ENCODE results near the gene ARPC5L.
A peak's percentile ranks its signal among the peaks of the same experiment; 100 is the strongest.
"Not testable (repeated sequence)": the region's sequence is repeated elsewhere in the genome, so short reads cannot be mapped to it uniquely, and the experiment has no call there.

ARPC5L gene

DNA sequence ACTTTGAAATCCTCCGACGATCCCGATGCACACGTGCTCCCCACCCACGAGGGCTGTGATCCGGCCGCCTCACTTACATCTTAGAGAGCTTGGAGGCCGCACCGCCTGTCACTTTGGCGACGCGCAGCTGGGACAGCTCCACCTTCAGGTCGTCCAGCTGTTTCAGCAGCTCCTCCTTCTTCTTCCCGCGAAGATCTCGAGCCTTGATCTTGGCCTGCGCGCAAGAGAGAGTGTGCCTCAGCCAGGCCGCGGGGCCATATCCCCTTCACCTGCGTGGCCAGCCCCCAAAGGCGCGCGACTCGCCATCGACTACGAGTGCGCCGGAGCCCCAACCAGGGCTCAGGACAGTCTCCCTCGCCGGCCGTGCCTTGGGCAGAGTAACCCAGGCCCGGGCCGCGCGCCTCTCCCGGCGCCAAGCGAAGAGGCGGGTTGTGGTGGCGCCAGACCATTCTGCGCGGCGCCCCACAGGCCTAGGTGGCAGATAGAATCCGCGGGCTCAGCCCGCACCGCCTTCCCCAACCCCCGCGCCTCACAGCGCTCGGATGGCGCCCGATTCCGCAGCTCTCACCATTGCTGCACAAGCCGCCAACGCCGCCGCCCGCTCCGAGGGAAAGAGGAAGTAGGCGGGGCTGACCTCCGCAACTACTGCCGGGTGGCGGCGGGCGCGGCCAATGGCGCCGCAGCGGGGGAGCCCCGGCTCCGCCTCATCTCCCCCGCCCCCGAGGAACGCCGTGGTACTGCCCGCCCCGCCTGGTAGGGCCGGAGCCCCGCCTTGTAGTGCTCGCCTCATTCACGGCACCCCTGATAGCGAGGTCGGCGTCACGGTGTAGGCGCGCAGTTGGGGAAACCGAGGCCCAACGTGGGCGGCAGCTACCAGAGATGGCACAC is at the start of gene ARPC5L, which contains the start of gene RPL35:
Gene ARPC5L (plus strand): TSS at position 789 of the 888 bp plus-strand sequence. CDS start 7,161 bp downstream, outside the sequence.
Gene RPL35 (minus strand): TSS at position 616 of the 888 bp plus-strand sequence. CDS start 45 bp downstream, at position 571.
- DNase-seq (ENCODE audit: low read depth, low spot score): peak; percentile 98

DNA sequence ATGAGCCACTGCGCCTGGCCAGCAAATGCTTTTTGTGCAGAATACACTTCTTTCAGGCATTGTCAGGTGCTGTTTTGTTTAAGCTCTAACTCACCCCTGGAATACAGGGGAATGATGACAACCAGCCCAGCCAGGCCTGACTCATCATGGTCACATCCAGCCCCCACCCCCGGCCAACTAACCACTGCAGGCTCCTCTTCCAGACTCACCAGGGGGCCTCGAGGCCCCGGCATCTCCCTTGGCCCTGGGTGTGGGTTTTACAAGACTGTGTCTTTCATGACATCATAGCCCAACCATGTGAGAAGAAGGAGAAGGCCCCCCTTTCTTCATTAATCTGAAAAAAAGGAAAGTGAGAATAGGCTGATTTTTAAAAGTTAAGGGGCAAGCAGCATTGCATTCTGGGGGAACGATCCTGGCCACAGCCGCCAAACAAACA is 49.5 kb upstream of the ARPC5L start:
- peak; percentile 99 for DNase-seq (ENCODE audit: low read depth, low spot score)

DNA sequence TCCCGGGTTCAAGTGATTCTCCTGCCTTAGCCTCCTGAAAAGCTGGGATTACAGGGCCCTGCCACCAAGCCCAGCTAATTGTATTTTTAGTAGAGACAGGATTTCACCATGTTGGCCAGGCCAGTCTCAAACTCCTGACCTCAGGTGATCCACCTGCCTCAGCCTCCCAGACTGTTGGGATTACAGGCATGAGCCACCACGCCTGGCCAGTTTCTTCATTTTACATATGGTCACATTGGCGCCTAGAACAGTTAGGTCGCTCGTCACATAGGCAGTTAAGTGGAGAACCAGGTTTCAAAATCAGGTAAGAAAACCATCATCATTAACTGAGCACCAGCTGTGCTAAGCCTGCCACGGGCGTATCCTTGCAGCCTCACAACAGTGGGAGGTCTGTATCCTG is 48.9 kb upstream of the ARPC5L start:
- no peak for DNase-seq (ENCODE audit: low read depth, low spot score)

DNA sequence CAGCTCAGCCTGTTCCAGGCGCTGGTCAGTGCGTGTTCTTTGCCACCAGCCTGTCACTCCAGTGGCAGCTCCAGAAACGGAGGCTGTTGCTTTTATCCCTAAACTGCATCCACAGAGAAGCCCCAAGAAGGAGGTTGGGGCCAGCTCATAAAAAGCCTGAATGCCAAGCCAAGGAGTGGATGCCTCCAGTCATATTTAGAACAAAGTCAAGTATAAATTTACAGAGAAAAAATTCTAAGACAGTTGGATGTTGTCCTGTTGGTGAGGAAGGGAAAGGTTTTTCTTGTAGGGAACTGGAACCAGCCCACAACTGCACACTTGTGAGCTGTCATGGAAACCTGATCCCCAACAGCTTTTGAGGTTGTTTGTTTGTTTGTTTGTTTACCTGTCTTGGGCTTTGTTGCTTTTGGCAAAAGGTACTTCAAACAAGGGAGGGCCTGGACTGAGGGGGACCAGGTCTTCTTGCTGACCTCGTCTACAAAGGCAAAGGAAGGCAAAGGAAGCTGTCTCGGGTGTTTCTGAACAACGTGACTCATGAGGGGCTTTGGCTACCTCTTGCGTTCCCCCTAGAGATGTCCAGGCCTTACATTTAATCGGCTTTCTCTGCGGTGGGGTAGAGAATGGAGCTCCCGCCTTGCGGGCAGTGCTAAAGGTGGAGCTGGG is 48.3 kb upstream of the ARPC5L start:
- peak; percentile 46 for DNase-seq (ENCODE audit: low read depth, low spot score)

DNA sequence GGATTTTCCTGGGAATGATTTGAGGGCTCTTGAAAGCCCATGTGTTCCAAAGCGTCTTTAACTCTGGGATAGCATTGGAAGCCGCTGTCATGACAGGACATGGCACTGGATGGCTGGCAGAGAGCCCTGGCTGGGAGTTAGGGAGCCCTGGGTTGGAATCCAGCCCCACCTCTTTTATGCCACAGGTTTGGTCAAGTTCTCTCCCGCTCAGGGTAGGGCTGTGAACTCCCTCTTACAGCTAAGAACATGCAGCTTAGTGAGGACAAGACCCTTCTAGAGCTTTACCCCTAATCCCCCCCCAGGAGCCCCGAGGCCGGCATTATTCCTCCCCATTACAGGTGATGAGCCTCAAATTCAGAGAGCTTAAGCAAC is 47.8 kb upstream of the ARPC5L start:
- no peak for DNase-seq (ENCODE audit: low read depth, low spot score)

DNA sequence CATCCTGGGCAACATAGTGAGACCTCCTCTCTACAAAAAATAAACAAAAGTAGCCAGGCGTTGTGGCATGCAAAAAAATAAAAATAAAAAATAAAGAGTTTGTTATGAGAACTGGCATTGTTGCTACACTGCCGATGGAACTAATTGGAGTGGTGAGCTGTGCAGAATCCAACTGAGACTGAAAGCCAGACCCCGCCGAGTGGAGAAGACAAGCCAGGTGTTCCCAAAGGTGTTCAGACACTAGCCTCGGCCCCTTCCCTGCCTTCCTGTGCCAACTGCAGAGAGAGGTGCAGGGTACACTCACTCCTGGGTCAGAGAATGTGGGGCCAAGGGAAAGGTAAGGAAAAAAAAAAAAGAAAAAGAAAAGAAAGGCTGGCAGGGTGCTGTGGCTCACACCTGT is 46.3 kb upstream of the ARPC5L start:
- no peak for DNase-seq (ENCODE audit: low read depth, low spot score)

DNA sequence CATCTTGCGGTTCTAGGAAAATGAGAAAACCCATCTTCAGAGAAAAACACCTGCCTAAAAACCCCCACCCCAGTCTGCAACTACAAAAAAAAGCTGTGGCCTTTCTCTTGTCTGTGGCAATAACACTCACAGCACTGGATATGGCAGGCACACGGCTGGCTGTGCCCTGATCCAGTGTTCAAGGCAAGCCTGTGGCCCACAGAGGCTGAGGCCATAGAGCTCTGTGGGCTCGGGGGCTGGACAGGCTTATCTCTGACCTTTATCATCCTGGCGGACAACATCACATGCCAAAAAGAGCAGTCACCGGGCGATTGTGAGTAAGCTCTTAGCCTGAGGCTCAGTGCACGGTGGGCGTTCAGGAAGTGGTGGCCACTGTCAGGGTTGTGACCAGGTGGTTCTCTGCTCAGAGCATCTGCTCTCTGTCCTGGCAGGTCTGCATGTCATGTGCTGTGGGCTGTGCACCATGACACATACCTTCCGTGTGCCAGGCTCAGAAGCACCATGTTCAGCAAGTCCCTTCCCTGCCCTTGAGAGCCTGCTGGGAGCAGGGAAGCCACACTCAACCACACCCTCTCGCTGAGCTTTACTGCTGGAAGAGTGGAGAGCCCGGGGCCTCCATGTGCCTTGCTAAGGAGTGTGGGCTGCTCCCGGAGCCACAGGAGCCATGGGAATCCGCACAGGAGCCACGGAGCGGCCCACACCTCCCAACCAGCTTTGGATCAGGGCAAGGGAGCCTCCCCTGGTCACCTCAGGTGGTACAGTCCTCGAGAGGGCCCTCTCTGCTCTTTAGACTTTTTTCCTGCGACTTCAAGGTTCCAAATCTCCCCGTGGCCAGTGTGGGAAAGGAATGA is 43.3 kb upstream of the ARPC5L start:
- peak; percentile 54 for DNase-seq (ENCODE audit: low read depth, low spot score)

DNA sequence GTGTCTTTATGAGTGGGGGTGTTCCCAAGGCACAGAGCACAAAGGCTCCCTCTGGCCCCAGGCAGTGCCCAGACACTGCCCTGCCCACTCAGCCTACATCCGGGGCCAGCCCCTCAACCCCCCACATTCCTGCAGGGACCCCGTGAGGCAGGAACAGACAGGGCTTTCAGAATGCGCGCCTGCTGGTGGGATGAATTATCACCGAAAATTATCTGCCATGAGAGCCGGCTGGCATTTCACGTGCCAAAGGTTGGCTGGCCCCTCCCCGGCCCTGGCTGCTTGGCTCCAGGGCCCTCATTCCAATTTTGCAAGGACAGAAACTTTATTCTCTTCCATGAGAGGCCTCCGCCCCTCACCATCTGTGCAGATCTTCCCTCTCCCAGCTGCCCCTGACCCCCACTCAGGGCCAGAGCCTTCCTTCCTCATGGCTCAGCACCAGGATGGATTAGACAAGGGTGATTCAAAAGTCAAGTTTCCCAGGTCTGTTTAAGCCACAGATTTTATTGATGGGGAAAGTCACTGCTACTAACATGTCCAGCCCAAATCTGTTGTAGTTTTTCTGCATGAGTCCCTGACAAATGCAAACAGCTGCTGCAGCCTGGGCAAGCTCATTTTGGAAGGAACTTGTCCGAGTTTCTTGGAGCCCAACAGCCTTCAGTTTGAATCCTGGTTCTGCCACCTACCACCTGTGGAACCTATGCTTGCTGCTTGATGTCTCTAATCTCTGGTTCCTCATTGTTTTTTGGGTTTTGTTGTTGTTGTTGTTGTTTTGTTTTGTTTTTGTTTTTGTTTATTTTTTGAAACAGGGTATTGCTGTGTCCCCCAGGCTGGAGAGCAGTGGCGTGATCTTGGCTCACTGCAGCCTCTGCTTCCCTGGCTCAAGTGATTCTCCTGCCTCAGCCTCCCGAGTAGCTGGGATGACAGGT is 41.0 kb upstream of the ARPC5L start:
- no peak for DNase-seq (ENCODE audit: low read depth, low spot score)

DNA sequence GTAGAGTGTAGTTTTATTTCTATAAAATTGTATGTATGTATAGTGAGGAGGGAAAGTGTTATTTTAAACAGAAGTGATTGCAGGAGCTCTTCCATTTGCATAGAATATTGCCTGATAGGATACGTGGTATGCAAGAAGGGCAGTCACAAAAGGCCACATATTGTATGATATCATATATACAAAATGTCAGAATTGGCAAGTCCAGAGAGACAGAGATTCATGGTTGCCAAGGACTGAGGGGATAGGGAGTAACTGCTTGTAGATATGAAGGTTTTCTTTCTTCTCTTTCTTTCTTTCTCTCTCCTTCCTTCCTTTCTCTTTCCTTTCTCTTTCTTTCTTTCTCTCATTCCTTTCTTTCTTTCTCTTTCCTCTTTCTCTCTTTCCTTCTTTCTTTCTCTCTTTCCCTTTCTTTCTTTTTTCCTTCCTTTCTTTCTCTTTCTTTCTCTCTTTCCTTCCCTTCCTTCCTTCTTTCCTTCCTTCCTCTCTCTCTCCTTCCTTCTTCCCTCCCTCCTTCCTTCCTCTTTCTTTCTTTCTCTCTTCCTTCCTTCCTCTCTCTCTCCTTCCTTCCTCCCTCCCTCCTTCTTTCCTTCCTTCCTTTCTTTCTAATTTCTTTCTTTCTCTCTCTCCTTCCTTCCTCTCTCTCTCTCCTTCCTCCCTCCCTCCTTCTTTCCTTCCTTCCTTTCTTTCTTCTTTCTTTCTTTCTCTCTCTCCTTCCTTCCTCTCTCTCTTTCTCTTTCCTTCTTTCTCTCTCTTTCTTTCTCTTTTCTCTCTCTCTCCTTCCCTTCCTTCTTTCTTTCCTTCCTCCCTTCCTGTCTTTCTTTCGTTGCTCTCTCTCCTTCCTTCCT is 33.2 kb upstream of the ARPC5L start:
- no peak for DNase-seq (ENCODE audit: low read depth, low spot score)

DNA sequence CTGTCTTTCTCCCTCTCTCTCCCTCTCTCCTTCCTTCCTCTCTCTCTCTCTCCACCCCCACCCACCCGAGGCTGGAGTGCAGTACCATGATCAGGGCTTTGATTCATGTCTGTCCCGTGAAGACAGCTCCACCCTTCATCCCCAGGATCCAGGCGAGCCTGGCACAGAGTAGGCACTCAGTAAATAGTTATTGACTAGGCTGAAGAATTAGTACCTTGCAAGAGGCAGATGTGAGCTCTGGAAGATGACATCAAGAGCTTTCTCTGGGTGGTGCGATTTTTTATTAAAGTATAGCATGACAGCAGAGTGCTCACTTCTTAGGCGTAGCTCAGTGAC is 32.6 kb upstream of the ARPC5L start:
- no peak for DNase-seq (ENCODE audit: low read depth, low spot score)

DNA sequence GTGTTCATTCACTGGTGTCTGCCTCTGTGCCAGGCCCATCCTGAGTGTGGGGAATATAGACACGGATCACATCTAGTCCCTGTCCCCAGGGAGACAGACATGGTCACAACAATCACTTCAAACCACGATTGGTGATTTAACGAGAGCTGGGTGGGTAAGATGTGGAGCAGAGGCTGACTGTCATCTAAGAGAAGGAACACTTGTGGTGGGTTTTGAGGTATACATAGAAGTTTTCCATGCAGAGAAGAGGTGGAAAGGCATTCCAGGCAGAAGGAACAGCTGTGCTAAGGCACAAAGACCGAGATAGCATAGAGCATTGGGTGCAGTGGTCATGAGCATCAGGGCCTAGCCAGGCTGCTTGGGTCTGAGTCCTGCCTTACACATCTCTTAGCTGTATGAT is 31.3 kb upstream of the ARPC5L start:
- no peak for DNase-seq (ENCODE audit: low read depth, low spot score)

DNA sequence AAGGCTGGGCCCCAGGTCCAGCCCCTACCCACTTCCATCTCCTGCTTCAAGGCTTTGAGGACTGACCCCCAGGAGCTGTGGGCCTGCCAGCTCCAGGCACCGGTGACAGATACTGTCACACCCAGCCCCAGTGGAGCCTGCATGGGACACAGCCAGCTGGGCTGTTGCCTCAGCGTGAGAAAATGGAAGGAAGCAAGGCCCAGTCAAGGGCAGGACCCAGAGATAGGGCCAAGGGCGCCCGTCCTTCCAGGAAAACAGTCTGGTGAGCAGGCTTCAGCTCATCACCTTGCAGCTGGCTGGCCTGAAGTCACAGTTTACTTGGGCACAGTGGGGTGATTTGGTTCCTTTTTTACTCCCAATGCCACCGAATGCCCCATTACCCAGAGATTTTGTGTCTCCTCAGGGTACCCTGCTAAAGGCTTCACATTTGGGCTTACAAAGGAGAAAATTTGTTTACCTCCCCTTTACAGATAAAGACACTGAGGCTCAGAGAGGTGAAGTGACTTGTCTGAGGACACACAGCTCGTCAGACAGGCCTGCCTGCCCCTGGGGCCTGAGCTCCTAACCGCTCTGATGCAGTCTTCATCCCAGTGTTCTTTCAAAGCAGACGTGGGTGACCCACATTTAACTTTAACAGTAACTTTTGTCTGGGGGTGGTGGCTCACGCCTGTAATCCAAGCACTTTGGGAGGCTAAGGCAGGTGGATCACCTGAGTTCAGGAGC is 30.1 kb upstream of the ARPC5L start:
- no peak for DNase-seq (ENCODE audit: low read depth, low spot score)

DNA sequence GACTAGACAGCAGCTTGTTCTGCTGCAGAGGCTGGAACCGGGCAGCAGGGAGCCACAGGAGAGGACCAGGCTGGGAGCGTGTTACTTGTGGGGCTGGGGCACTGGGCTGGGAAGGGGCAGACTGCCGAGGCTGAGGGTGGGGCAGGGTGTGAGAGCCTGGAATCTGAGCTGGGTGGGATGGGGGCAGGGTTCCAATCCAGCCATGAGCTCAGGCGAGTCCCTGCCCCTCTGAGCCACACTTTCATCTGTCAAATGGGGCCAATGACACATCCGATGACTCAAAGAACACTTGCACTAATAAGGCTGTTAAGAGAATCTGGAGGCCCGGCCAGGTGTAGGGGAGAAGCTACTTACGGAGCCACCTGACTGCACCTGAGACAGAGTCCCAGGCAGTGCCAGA is 27.3 kb upstream of the ARPC5L start:
- peak; percentile 78 for DNase-seq (ENCODE audit: low read depth, low spot score)

DNA sequence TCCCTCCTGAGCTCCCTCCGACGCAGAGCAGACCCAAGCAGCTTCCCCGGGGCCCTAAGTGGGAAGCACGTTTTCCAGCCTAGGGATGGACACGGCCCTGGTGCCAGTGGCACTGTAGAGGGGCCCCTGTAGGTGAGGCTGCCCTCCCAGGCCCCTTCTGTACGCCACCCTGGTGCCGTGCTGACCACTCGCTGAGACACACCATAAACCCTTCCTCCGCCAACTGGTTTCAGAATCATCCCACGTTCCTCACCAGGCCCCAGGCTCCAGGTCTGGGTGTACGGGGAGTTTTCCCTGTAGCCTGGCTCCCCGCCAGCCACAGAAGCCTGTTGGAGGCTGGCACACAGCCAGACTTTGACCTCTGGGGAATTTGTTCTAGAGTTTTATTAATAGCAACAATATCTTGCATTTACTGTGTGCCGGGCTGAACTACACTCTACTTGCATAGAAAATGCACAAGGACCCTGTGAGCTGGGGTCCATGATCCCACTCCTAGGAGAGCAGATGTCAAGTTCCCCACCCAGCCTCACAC is 26.8 kb upstream of the ARPC5L start:
- DNase-seq (ENCODE audit: low read depth, low spot score): peak; percentile 95

DNA sequence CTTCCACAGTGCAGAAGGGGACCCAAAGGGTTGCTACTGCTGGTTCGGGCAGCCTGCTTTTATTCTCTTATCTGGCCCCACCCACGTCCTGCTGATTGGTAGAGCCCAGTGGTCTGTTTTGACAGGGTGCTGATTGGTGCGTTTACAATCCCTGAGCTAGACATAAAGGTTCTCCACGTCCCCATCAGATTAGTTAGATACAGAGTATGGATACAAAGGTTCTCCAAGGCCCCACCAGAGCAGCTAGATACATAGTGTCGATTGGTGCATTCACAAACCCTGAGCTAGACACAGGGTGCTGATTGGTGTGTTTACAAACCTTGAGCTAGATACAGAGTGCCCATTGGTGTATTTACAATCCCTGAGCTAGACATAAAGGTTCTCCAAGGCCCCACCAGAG is 23.8 kb upstream of the ARPC5L start:
- DNase-seq (ENCODE audit: low read depth, low spot score): not testable (repeated sequence)

DNA sequence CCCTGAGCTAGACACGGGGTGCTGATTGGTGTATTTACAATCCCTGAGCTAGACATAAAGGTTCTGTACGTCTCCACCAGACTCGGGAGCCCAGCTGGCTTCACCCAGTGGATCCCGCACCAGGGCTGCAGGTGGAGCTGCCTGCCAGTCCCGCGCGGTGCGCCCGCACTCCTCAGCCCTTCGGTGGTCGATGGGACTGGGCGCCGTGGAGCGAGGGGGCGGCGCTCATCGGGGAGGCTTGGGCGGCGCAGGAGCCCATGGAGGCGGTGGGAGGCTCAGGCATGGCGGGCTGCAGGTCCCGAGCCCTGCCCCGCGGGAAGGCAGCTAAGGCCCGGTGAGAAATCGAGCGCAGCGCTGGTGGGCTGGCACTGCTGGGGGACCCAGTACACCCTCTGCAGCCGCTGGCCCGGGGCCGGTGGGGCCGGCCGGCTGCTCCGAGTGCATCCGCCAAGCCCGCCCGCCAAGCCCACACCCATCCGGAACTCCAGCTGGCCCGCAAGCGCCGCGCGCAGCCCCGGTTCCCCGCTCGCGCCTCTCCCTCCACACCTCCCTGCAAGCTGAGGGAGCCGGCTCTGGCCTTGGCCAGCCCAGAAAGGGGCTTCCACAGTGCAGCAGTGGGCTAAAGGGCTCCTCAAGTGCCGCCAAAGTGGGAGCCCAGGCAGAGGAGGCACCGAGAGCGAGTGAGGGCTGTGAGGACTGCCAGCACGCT is 23.2 kb upstream of the ARPC5L start:
- DNase-seq (ENCODE audit: low read depth, low spot score): not testable (repeated sequence)

DNA sequence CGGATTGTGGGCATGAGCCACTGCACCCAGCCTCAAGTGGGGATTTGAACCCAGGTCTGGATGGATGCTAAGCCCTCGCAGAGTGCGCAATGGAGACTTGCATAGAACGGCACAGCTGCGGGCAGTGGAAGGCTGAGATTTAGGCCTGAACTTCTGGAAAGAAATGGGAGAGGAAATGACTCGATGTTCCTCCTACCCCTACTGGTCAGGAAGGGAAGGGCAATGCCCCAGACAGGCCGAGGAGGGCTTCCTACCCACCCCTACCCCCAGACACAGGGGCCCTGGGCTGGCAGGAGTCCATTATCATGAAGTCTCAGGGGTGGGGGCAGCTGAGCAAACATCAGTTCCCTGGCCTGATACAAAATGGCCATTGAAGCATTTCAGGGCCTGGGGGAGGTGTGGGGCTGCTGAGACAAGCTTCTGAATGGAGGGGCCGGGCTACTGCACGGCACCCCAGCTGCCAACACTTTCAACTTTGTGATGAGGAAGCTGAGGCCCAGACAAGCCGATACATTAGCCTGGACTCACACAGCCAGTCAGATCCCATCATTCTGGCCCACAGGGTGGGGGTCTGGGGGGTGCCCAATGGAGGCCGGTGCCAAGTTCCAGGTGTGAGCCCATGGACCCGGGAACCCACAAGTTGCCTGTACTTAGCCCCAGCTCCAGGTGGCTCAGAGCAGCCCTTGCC is 22.2 kb upstream of the ARPC5L start:
- DNase-seq (ENCODE audit: low read depth, low spot score): peak; percentile 48

DNA sequence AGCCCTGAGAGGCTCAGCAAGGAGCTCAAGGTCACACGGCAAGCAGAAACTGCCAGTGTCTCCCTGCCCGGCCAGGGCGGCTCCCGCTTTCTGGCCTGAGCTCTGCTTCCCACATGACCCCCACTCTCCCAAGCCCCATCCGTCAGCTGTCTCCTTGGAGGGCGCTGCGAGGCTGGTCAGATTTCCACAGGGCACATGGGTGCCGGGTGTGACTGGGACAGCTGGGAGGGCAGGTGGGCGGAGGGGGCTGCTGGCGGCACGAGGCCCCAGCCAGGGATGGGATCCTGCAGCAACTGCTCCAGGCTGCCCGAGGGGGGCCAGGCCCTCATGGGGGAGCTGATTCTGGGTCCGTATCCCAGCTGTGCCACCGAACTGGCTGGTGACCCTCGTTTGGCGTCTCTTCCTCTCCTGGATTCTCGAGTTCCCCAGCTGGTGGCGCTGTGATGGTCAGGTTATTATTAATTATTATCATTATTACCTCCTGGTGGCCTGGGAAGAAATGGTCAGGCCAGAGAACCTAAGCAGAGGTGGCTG is 21.6 kb upstream of the ARPC5L start:
- no peak for DNase-seq (ENCODE audit: low read depth, low spot score)
